HG03460 (cell line): ENCODE results near the gene AATK.
"Not testable (repeated sequence)": the region's sequence is repeated elsewhere in the genome, so short reads cannot be mapped to it uniquely, and the experiment has no call there.

Source experiments
- ATAC-seq: cut with Tn5 transposase; IDR thresholded peaks from one replicate; pipeline ENCODE4 v1.9.1; 2021; ENCODE audit not compliant: unreplicated experiment

The AATK gene

GRCh38 chr17:81093619-81094508 lies 72.2 kb downstream of the AATK start:
- no peak for ATAC-seq

- ATAC-seq: no peak
Measured at GRCh38 chr17:81092518-81093095, 73.4 kb downstream of the AATK start.

GRCh38 chr17:81091774-81092517 lies 74.1 kb downstream of the AATK start:
- ATAC-seq: no peak

GRCh38 chr17:81091154-81091553 lies 74.9 kb downstream of the AATK start:
- no peak for ATAC-seq

GRCh38 chr17:81090361-81091136 lies 75.5 kb downstream of the AATK start:
- no peak for ATAC-seq

- no peak for ATAC-seq
Measured at GRCh38 chr17:81086789-81087551, 79.1 kb downstream of the AATK start.

- ATAC-seq: no peak
Measured at GRCh38 chr17:81085420-81085911, 80.6 kb downstream of the AATK start.

- ATAC-seq: no peak
Measured at GRCh38 chr17:81084680-81085419, 81.2 kb downstream of the AATK start.

- no peak for ATAC-seq
Measured at GRCh38 chr17:81083125-81083765, 82.8 kb downstream of the AATK start.

- no peak for ATAC-seq
Measured at GRCh38 chr17:81082177-81083073, 83.6 kb downstream of the AATK start.

- no peak for ATAC-seq
Measured at GRCh38 chr17:81081222-81082176, 84.5 kb downstream of the AATK start.

- no peak for ATAC-seq
Measured at GRCh38 chr17:81080019-81080418, 86.0 kb downstream of the AATK start.

GRCh38 chr17:81078026-81078913 lies 87.8 kb downstream of the AATK start:
- ATAC-seq: not testable (repeated sequence)

- no peak for ATAC-seq
Measured at GRCh38 chr17:81076141-81076679, 89.8 kb downstream of the AATK start.

- ATAC-seq: no peak
Measured at GRCh38 chr17:81075307-81075706, 90.7 kb downstream of the AATK start.
